GM18868 (cell line): ENCODE results near the gene FN1.

ENCODE experiments used
- ATAC-seq: cut with Tn5 transposase; IDR thresholded peaks from one replicate; pipeline ENCODE4 v1.9.1; 2021; ENCODE audit warnings: mild to moderate bottlenecking, moderate library complexity; ENCODE audit not compliant: unreplicated experiment

FN1 gene

GRCh38 chr2:215356334-215356947 lies 79.4 kb downstream of the FN1 start:
- no peak for ATAC-seq

- no peak for ATAC-seq
Measured at GRCh38 chr2:215355801-215356200, 80.1 kb downstream of the FN1 start.

DNA sequence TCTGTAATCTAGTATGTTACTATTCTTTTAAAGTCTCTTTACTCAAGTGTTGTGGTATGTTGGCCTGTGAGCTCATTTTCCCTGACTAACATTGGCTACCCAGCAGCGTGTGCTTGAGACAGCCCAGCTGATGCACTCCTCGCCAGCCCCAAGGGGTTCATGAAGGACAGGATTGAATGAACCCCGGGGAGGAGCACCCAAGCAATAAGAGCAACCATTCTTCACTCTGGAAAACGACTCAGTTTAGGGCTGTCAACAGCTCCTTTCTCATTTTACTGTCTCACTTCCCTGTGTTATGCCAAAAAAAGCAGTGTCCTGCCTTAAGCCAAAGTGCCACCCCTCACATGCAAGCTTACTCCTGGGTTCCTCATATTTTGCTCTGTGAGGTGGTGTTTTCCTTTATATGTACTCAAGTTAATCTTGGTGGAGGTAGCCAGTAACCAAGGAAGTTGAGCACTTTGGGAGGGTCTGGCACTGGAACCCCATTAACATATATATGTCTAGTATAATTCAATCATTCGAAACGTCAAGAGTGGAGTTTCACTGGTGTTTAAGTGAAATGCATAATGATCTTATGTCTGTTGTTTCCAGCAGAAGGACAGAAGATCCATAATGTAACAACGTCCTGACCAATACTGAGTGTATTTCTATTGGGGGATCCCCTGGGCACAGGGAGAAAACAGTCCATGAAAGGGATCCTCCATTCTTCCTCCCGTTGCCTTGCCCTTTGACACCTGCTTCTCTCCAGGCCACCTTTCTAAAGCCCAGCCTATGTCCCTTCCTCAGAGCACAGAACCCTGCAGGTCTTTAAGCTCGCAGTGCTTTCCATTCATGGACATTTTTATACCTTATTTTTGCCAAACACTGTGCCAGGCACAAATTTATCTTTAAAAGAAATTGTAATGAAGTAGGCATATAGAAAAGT lies 80.8 kb downstream of the FN1 start:
- no peak for ATAC-seq

DNA sequence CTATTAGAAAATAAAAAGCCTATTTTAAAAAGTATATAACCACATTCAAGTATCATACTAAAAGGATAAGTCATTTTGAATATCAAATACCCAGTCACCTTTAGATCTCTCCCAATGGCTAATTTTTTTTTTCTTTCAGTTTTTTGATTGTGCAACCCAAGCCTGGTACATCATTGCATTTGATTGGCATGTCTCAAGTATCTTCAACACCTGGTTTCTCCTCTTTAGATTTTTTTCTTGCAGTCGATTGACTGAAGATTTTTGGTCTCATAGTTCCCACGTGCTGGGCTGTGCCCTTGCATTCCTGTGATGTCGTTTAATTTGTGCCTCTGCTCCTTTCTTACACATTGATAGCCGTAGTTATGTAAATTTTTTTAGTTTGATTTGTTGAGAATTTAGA lies 83.3 kb downstream of the FN1 start:
- no peak for ATAC-seq

DNA sequence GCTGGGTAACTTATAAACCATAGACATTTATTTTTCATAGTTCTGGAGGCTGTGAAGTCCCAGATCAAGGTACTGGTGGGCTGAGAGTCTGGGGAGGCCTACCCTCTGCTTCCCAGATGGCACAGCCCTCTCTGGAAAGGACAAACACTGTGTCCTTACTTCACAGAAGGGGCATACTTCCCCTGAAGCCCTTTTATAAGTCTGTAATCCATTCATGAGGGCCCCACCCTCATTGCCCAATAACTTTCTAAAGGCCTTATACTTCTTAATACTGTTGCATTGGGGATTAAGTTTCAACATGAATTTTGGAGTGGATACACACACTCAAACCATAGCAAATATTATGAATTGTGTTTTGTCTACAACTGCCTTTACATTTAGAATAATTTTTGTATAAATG lies 88.0 kb downstream of the FN1 start:
- no peak for ATAC-seq

- no peak for ATAC-seq
Measured at GRCh38 chr2:215338883-215339679, 96.8 kb downstream of the FN1 start.

DNA sequence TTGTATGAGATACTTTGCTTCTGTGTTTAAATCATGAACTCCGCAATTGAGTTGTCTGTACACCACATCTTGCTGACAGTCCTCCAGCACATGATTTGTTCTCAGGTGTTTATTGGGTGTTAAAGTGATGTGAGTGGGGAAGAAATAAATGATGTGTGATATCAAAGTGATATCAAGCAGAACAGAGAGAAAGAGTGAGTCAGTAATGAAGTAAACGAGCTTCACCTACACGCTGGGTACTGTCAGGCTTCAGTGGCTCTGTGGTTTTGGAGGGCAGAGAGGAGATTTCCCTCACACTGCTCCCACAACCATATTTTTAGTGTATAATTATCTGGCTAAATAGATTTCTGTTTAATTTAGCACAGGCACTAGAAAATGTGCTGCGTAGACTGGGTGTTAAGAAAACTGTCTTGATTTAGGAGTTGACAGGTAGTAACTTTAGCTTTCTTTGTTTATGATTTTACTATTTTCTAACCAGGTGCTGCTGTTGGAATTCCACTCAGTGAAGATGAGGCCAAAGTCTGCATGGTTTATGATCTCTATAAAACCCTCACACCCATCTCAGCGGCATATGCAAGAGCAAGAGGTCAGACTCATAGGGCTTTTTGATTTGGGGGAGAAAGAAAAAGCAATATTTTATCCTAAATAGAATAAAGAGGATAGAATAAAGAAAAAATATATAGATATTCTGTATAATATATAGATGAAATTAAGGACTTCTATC lies 102.8 kb downstream of the FN1 start:
- ATAC-seq, result peak; percentile 99

DNA sequence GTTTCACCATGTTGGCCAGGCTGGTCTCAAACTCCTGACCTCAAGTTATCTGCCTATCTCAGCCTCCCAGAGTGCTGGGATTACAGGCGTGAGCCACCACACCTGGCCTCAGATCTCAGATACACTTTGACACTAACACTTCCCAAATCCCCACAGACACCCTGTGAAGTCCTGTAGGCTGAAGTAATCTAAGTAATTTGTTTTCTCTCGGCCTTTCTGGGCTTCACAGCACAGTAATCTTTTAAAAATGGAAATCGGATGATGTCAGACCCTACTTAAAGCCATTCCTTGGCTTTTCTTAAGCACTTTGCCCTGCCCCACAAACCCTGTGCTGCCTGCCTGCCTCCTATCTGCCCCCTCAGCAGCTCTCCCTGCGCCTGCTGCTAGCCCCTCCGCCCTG lies 107.8 kb downstream of the FN1 start:
- no peak for ATAC-seq

DNA sequence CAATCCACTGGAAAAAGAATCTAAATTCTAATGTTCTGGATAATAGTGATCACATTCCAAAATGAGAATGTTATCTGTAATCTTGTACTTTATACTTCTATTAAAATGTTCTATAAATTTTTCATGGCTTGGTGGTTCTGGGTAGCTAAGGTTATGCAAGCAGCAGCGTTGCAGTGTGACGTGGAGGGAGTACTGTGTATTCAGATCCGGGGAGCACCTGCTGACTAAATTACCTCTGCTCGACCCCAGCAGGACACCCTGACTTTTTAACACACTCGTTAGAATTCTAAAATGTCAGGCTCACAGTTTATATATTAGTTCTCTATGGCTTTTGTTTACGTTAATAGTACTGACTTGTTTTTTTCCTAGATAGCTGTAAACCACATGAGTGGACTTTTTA lies 111.1 kb downstream of the FN1 start:
- ATAC-seq, result no peak

DNA sequence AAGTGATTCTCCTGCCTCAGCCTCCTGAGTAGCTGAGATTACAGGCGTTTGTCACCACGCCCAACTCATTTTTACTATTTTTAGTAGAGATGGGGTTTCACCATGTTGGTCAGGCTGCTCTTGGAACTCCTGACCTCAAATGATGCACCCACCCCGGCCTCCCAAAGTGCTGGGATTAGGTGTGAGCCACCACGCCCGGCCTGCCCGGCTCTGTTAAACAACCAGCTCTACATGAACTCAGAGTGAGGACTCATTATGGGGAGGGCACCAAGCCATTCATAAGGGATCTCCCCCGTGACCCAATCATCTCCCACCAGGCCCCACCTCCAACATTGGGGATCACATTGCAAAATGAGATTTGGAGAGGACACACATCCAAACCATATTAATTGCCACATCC lies 115.2 kb downstream of the FN1 start:
- ATAC-seq, result no peak

GRCh38 chr2:215320102-215320501 lies 115.8 kb downstream of the FN1 start:
- ATAC-seq, result no peak

DNA sequence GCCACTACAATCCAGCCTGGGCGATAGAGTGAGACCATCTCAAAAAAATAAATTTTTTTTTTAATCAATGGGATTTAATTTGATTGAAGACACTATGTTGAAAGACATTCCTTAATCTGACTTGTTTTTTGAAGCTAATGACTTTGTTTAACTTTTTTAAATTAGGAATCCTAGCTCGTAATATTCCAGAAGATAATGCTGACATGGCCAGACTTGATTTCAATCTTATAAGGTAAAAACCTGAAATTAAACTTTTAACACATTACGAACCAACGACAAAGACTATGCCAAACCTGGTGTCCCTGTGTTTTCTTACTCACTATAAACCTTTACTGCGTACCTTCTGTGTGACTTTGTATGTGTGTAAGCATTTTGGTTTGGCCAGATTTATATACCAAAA lies 116.4 kb downstream of the FN1 start:
- no peak for ATAC-seq

DNA sequence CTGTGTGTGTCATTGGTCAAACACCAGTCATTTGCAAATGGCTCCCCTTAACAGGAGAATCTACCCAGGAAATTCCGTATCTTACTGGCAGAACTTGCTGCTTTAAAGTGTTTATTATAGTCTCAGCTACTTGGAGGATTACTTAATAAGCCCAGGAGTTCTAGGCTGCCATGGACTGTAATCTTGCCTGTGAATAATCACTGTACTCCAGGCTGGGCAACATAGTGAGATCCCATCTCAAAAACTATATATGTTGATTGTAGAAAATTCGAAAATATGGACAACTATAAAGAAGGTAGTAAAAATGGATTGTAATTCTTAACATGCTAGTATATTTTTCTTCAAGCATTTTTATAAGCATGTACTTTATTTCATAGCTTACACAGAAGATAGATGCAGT lies 119.5 kb downstream of the FN1 start:
- ATAC-seq, result no peak

GRCh38 chr2:215315301-215315700 lies 120.6 kb downstream of the FN1 start:
- no peak for ATAC-seq

DNA sequence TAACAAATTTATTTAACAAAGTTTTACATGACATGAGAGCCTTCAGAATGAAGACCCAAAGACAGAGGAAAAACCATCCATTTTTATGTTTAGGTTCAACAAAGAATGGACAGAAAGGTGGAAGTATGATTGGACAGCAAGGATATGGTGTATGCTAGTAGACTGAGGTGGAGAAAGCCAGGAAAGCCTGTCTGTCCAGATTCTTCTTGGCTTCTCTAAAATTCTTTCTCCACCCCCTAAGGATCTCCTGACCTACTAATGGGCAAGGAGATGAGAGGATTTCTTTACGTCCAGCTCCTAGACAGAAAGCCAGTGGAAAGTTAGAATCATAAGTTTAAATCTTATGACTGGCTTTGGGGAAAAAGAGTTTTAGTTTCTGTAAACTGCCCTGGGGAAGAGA lies 121.0 kb downstream of the FN1 start:
- ATAC-seq, result no peak

GRCh38 chr2:215313255-215313613 lies 122.6 kb downstream of the FN1 start:
- no peak for ATAC-seq

- peak; percentile 99 for ATAC-seq
Measured at GRCh38 chr2:215311625-215312396, 124.1 kb downstream of the FN1 start, which contains the start of gene ATIC. ATIC (plus strand) TSS chr2:215312059; CDS start chr2:215312143, 84 bp downstream.

DNA sequence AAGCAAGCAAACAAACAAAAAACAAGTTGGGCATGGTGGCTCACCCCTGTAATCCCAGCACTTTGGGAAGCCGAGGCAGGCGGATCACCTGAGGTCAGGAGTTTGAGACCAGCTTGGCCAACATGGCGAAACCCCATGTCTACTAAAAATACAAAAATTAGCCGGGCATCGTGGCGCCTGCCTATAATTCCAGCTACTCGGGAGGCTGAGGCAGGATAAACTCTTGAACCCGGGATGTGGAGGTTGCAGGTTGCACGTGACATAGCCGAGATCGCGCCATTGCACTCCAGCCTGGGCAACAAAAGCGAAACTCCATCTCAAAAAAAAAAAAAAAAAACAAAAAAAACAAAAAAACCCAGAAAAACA lies 124.6 kb downstream of the FN1 start:
- peak; percentile 22 for ATAC-seq
